ENCODE data around the gene ATR.
"Not testable (repeated sequence)": the region's sequence is repeated elsewhere in the genome, so short reads cannot be mapped to it uniquely, and the experiment has no call there.

ATR gene

DNA sequence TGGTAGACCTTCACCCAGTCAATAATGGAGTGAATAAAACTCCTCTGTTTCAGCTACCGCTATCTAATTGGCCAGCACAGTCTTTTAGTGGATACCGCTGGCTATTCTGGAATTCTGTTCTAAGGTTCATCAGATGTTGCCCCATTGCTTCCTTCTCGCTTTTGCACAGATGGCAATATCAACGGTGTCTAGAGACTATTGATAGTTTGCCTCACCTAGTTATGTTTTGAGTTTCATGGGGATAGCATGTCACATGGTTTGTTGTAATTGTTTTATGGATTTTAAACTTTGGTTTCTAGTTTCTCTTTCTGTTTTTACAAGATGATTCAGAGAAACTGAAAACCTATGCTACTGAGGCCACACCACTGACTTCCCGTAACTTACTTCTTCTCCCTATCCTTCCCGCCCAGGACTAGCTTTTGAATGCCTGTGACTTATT, 132.7 kb downstream of the ATR start:
- DNase-seq, result no peak

DNA sequence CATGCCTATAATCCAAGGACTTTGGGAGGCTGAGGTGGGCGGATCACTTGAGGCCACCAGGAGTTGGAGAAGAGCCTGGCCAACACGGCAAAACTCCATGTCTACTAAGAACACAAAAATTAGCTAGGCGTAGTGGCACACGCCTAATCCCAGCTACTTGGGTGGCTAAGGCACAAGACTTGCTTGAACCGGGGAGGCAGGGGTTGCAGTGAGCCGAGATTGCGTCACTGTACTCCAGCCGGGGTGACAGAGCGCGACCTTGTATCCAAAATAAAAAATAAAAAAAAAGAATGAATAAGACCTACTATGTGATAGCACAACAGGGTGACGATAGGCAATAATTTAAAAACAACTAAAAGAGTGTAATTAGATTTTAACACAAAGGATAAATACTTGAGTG, 134.2 kb downstream of the ATR start:
- DNase-seq, result no peak

DNA sequence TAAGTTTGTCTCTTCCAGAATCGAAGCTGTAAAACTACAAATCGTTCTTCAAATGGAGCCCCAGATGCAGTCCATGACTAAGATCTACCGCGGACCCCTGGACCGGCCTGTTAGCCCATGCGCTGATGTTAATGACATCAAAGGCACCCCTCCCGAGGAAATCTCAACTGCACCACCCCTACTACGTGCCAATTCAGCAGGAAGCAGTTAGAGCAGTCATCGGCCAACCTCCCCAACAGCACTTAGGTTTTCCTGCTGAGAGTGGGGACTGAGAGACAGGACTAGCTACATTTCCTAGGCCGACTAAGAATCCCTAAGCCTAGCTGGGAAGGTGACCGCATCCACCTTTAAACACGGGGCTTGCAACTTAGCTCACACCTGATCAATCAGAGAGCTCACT, 135.5 kb downstream of the ATR start:
- DNase-seq, result not testable (repeated sequence)

DNA sequence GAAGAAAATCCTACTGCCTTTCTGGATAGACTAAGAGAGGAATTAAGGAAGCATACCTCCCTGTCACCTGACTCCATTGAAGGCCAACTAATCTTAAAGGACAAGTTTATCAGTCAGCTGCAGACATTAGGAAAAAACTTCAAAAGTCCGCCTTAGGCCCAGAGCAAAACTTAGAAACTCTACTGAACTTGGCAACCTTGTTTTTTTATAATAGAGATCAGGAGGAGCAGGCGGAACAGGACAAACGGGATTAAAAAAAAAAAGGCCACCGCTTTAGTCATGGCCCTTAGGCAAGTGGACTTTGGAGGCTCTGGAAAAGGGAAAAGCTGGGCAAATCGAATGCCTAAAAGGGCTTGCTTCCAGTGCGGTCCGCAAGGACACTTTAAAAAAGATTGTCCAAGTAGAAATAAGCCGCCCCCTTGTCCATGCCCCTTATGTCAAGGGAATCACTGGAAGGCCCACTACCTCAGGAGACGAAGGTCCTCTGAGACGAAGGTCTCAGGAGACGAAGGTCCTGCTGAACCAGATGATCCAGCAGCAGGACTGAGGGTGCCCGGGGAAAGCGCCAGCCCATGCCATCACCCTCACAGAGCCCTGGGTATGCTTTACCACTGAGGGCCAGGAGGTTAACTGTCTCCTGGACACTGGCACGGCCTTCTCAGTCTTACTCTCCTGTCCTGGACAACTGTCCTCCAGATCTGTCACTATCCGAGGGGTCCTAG, 138.9 kb downstream of the ATR start:
- DNase-seq, result not testable (repeated sequence)

DNA sequence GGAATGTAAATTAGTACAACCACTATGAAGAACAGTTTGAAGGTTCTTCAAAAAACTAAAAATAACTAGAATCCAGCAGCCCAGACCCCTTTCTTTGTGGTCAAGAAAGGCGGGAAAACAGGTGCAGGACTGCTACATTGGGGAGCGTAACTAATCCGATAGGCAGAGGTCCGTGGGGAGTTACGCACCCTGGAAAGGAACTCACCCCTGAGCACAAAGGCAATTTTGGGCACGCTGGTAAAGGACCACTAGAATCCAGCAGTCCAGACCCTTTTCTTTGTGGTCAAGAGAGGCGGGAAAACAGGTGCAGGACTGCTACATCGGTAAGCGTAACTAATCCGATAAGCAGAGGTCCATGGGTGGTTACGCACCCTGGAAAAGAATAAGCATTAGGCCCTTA, 140.4 kb downstream of the ATR start:
- not testable (repeated sequence) for DNase-seq

DNA sequence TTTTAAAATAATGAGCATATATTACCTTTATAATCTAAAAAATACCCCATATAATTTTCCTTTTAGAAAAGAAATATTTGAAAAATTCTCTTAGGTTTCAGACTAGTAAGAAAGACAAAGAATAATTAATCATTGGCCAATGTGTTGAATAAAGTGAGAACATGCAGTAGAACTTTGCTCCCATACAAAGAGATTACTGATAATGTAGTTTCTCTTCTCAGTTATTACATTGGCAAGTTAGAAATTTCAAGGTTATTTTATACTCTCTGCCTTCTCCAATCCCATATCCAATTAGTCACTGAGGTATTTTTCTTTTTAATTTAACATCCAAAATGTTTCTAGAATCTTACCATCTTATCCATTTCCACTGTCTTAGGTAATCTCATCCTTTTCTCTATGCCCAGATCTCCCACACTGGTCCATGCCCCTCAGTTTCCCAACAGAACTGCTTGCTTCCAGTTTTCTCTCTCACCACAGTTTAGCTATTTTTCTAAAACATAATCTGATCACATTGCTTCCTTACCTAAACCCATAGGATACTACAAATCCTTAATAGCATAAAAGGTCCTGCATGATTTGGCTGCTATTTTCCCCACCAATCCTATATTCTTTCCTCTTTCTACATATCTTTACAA, 141.5 kb downstream of the ATR start:
- DNase-seq, result no peak

DNA sequence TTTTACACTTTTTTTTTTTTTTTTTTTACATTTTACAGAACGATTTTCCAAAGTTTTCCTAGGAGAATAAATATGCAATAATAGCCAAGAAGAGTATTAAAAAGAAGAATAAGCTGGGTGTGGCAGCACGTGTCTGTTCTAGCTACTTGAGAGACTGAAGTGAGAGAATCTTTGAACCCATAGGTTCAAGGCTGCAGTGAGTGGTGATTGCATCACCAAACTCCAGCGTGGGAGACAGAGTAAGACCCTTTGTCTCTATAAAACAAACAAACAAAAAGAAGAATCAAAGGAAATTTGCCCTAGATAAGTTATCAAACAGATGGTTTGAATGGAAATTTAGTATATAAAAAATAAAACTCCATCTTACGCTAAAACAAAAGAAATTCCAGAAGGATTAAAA, 144.0 kb downstream of the ATR start:
- DNase-seq, result no peak

DNA sequence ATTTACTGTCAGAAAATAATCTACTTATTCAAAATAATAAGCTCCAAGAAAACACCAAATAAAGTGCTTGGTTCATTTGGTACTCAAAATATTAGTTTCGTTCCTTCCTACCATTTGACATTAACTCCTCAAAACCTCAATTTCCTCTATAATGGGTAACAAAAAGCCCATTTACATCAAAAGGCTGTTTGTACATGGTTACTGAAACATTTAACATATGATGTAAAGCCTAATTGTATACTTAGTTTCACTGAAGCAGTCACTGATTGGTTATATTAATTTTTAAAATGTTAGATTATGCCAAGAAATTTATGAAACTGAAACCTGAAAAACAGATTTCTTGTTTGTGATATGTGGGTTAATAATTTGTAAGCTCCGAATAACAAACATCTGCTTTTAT, 145.4 kb downstream of the ATR start:
- no peak for DNase-seq

DNA sequence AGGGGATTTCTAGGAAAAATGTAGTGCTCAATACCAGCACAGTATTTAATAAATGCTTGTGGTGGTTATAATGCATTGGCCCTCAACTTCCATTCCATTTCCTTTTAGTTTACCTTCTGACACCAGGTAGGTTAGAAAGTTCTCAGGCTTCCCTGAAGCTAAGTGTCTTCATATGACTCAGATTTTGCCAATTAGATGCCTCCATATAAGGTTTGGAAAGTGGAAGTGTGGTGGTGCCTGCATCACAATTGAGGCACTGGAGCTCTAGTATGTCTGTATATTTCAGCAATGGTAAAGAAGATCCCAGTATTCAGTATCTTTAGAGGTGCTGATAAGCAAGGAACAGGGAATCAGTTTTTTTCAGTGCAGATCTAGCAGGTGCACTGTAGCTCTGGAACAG, 149.0 kb downstream of the ATR start:
- no peak for DNase-seq

DNA sequence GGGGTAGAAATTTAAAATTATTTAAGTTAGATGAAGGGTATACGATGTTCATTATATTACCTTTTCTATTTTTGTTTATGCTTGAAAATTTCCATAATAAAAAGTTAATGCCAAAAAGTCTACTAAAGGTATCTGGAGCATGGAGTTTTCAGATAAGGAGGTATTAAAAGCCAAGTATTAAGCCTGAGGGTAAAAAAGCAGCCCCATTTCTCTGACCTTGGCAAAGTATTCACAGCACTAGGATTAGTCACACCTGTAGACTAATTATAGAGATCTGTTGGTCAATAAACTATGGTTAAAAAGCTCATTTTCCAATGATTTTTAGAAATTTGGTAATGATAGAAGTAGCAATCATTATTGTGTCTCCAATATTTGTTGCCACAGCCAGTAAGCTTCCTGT, 153.8 kb downstream of the ATR start:
- DNase-seq, result no peak

DNA sequence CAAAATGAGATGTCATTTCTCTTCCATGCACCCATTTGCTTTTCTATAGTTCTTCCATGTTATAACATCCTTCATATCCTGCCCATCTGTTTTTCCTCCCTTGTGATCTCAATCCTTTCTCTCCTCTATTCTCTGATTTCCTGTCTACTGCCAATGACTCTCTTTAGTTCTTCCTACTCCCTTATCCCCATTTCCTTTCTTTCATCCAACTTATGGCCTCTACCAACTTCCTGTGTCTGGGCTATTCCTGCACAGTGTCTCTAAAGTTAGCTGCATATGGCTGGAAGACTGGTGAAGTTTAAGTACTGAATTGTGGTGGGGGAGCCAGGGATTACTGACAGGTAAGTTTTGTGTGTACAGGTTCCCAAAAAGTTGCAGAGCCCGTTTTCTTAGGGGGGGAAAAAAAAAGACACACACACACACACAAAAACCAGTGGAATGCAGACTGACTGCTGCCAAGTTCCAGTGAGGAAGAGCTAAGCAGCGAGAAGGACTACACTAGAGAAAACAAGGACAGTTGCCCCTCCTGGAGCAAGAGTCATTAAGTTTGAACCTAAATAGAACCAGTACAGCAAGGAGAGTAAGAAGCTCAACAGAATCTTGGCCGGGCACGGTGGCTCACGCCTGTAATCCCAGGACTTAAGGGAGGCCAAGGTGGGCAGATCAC, 159.5 kb downstream of the ATR start:
- DNase-seq, result no peak

DNA sequence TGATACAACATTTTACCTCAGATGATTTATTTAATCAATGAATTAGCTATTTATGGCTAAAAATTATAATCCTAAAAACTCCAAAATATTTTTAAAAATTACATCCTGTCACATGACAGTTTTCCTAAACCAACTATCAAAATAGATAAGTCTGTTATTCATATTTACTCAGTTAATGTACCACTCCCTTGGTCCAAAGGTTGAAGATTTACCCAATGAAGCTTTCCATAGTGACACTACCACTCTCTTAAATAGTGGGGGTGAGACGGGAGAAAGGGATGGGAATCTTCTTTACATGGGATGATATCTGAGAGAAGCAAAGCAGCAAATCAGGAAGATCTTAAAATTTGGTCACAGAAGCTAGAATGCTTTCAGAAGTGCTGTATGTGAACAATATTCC, 161.2 kb downstream of the ATR start:
- no peak for DNase-seq

DNA sequence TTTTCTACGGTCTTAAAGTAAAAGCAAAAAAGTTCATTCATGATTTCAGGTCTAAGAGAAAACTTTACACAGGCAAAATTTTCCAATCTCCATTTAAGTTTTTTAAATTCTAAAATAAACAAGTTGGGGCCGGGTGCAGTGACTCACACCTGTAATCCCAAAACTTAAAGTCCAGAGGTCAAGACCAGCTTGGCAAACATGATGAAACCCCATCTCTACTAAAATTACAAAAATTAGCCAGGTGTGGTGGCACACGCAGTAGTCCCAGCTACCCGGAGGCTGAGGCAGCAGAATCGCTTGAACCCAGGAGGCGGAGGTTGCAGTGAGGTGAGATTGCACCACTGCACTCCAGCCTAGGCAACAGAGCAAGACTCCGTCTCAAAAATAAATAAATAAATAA, 178.0 kb downstream of the ATR start:
- DNase-seq, result not testable (repeated sequence)

Measured in midbrain (tissue), 1 donor.